Glomerular visceral epithelial cell (primary cell): Measurements from ENCODE around the gene PCGF1.
"Not testable (repeated sequence)": the region's sequence is repeated elsewhere in the genome, so short reads cannot be mapped to it uniquely, and the experiment has no call there.

Experiments used
- DNase-seq: peaks from one replicate; pipeline ENCODE4 v3.0.0-alpha.2; 2016; ENCODE audit errors: extremely low spot score

Gene PCGF1

DNA sequence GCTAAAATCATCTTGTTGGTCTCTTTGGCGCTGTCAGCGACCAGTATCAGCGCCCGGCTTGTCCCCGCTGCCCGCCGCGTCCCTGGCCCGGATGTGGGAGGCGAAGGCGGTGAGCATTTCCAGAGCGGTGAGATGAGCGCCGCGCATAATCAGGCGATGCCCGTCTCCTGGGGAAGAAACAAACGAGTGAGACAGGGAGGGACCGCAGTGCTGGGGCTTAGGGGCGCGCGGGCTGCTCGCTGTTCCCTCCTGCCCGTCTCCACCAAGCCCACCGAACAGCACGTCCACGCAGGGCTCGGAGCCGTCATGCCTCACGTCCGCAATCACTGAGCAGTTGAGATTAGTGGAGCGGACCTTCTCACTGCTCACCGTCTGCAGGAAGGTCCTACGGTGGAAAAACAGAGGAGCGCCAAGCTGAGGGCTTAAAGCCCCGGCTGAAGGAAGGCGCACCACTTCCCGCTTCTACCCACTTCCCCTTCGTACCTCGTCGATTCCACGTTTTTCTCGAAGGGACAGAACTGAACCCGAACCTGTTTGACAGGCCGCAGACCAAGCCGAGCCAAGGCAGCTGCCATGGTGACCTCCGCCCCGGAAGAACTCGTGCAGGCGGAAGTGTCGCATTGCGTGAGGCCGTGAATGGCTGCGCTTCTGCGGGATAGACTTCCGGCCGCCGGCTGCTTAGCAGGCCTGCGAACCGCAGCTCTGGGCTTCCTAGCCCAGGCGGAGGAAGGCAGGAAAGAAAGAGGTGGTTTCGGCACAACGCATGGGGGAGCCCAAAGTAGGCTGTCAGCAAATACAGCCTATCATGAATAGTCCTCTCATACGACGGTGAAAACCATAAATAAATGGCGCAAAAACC is 35.2 kb downstream of the PCGF1 start, which contains the start of gene MRPL53:
Gene MRPL53, minus strand, starts transcription at position 595 of the 859 bp plus-strand sequence. Its CDS starts 20 bp downstream, at position 575.
- DNase-seq: peak; percentile 92

- no peak for DNase-seq
Observed at GRCh38 chr2:74471332-74472065, 36.0 kb downstream of the PCGF1 start.

- not testable (repeated sequence) for DNase-seq
Observed at GRCh38 chr2:74470742-74471141, 36.8 kb downstream of the PCGF1 start.

- no peak for DNase-seq
Observed at GRCh38 chr2:74464406-74464805, 43.1 kb downstream of the PCGF1 start.

DNA sequence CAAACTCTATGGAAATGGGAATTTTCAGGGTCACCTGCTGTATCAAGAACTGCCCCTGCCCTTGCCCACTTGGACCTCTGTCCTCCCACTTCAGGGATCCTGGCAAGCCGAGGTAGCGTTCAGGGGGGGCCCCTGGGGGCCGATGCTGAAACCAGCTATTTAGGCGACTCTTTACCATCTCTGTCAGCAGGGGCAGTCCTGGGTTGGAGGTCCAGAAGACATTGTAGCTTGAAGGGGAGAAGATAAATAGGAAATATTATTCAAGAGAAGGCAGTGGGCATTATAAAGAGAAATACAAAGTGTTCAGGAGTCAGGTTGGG is 44.7 kb downstream of the PCGF1 start:
- no peak for DNase-seq

DNA sequence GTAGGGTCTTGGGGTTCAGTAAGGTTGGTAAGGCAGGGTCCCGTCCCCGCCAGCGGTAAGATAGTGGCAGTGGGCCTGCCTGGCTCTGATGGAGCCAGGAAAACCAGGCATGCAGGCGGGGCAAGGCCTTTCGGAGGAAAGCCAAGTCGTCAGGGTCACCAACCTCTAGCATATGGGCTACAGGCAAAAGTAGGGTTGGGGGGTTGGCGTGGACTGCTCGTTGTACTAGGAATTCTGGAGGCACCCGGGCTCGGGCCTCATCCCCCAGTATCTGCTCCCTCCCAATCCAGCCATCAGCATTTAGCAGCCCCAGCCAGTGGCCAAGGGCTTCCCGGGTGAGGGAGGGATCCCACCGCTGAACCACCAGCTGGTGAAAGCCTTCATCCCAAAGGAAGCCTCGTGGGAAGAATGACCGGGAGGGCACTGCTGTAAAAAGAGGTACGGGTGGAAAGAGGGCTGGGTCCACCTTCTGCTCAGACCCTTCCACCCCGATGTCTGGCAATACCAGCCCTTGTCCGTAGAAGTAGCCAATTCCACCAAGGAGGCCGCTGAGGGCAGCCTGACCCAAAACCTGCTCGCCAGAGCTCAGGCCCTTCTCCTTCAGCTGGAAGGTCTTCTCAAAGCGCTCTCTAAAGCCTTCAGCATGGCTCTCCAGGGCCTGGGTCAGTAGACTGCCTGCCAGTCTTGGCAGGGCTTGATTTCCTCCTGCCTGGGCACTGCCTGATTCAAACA is 45.3 kb downstream of the PCGF1 start:
- no peak for DNase-seq

DNA sequence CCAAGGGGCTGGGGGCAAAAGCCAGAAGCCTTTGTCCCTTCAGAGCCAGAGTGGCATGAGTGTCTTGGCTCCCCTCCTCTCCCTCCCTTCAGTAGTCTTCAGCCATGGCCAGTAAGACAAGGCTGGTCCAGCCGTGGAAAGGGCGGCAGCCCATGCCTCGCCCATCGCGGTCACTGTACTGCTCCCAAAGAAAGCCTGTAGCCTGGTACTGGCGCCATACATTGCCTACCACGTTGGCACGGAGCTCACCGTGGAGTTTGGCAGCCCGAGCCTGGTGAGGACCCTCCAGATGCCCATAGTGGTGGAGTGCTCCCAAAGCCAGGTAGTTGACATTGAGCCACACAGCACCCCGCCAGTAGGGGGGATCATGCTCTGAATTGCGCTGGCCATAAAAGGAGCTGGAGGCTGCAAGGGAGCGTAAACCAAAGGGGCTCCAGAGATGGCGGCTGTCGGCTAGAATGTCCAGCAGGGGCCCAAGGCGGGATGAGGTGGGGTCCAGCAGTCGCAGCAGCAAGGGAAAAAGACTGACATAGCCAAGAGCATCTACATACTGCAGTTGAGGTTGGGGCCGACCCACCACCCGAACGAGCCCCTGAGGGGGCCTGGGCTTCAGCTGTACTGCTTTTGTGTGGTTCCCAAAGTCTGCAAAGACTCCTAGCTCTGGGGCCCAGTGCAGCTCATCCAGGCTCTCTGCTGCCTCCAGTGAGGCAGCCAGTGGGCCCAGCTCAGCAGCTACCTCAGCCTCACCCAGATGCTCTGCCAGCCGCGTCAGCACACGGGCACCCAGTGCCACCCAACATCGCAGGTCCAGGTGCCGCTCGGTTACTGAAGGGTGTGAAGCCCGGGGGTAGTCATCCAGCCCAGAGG is 46.1 kb downstream of the PCGF1 start:
- no peak for DNase-seq

GRCh38 chr2:74460187-74460586 is 47.3 kb downstream of the PCGF1 start:
- DNase-seq: not testable (repeated sequence)

DNA sequence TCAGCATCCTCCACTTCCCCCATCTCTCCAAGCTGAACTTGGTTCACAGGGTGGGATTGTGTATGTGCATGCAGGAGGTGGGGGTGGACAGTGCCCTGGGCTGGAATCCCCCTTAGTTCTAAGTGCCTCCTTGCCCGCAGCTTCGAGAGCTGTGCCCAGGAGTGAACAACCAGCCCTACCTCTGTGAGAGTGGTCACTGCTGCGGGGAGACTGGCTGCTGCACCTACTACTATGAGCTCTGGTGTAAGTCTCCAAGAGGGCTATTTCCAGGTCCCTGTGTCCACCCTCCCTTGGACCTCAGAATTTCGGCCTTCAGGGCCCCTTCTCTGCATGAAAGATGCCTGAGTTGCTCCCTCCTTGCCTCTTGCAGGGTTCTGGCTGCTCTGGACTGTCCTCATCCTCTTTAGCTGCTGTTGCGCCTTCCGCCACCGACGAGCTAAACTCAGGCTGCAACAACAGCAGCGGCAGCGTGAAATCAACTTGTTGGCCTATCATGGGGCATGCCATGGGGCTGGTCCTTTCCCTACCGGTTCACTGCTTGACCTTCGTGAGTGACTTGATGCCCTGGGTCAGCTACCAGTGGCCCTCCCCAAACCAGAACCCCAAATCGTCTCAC is 47.9 kb downstream of the PCGF1 start:
- DNase-seq: not testable (repeated sequence)

DNA sequence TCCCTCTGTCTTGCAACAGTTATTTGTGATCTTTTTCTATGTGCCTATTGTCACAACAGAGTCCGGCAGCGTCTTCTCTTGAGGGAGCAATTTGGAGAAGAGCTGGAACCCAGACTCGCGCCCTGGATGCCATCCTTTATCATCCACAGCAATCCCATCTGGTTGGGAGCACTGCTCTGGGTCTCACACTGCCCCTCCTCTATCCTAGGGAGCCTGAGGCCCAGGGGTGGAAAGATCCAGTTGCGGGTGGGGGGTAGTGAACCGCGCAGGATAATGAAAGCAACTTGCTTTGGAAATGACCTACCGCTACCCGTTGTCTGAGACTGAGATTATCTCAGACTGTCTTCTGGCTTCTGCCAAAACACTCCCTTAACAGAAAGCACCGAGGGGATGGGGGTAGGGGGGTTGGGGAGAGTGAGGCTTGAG is 48.5 kb downstream of the PCGF1 start:
- DNase-seq: no peak

DNA sequence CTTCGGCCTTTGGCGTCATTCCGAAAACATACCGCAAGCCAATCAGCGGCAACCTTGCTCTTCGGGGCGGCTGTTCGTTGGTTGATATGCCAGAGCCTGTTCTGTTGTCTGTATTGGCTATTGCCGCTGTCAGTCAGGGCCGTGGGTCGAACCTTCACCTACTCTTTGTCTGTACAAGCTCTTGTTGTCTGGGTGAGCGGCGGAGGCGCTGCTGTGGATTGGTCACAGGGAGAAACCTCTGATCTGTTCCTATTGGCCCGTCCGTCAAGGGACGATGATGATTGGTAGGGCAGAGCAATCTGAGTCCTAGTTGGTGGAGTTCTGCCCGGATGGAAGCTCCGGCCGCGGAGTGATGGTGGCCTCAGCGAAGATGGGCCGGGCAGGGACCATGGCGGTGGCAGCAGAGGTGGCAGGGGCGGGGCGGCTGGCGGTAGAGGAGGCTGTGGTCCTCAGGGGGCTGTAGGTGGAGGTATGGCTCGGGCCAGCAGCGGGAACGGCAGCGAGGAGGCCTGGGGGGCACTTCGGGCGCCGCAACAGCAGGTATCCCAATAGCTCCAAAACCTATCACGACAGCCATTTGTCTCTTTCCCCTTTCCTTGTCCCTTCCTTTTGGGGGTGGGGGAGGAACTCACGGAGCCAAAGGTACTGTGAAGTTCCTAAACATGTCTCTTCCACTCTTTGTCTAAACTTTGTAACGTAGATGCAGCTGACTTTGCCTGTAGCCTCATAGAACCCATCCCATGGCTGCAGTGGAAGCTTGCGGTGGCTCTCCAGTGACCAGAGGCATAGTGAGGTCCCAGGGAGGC is 49.2 kb downstream of the PCGF1 start, which contains the start of gene WBP1:
Gene WBP1, plus strand, starts transcription at position 307 of the 806 bp plus-strand sequence. Its CDS starts 165 bp downstream, at position 472.
- peak; percentile 100 for DNase-seq

- peak; percentile 63 for DNase-seq
Observed at GRCh38 chr2:74457549-74458131, 49.9 kb downstream of the PCGF1 start.

DNA sequence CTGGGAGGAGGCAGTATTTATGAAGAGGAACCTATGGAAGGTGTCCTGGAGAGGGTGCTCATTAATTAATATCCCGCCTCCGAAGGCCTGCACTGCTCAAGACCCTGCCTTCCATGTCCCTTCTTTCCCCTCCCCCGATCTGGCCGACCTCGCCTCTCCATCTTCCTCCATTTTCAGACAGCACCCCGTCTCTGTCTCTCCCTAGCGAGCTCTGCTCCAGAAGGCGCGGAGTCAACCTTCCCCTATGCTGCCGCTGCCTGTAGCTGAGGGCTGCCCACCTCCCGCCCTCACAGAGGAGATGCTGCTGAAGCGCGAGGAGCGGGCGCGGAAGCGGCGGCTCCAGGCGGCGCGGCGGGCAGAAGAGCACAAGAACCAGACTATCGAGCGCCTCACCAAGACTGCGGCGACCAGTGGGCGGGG is 50.4 kb downstream of the PCGF1 start:
- DNase-seq: no peak
